GM06990 (cell line): ENCODE measurements around the gene GTPBP1.

ENCODE experiments used
- DNase-seq: peaks from one replicate; pipeline ENCODE4 v3.0.0-alpha.2; 2011; ENCODE audit not compliant: insufficient read length; ENCODE audit errors: extremely low read depth
- H3K27me3 ChIP-seq: replicated peaks from 2 replicates; pipeline ENCODE4 v1.6.0; 2011; ENCODE audit warnings: low read length; ENCODE audit not compliant: control insufficient read depth, insufficient read depth
- H3K36me3 ChIP-seq: 2 replicates; pipeline ENCODE4 v1.5.1; 2011; ENCODE audit warnings: low read length; ENCODE audit not compliant: control insufficient read depth, insufficient read depth
- H3K4me3 ChIP-seq: replicated peaks from 2 replicates; pipeline ENCODE4 v1.5.1; 2011; ENCODE audit warnings: low read depth, mild to moderate bottlenecking, control low read depth, low read length
- TF ChIP-seq, protein P1 (sequence below): IDR thresholded peaks from 2 replicates; pipeline ENCODE4 v1.5.1; 2011; ENCODE audit warnings: low read length, control low read depth, mild to moderate bottlenecking, inconsistent platforms; ENCODE audit not compliant: insufficient read depth, poor library complexity, severe bottlenecking

Gene GTPBP1

DNA sequence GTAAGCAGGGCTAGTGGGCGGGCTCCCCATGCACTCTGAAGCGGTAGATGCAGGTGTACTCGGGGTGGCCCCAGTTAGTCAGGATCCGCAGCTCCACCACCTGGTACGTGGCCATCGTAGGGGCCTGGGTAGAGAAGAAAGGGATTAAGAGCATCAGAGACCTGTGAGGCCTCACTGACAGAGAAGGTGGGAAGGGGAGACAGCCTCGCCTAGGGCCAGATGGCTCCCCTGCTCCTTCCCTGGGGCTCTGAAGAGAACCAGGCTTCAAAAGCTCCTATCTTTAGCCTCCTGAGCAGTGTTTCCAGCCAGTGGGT is 30.5 kb downstream of the GTPBP1 start:
- no peak for DNase-seq
- TF ChIP-seq, protein P1, sequence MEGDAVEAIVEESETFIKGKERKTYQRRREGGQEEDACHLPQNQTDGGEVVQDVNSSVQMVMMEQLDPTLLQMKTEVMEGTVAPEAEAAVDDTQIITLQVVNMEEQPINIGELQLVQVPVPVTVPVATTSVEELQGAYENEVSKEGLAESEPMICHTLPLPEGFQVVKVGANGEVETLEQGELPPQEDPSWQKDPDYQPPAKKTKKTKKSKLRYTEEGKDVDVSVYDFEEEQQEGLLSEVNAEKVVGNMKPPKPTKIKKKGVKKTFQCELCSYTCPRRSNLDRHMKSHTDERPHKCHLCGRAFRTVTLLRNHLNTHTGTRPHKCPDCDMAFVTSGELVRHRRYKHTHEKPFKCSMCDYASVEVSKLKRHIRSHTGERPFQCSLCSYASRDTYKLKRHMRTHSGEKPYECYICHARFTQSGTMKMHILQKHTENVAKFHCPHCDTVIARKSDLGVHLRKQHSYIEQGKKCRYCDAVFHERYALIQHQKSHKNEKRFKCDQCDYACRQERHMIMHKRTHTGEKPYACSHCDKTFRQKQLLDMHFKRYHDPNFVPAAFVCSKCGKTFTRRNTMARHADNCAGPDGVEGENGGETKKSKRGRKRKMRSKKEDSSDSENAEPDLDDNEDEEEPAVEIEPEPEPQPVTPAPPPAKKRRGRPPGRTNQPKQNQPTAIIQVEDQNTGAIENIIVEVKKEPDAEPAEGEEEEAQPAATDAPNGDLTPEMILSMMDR: no peak
- H3K27me3 ChIP-seq: no peaks in the 10 kb centered on the region
- H3K4me3 ChIP-seq: no peak overlapping the region
- H3K36me3 ChIP-seq: peaks cover 63% of the 10 kb centered on the region

DNA sequence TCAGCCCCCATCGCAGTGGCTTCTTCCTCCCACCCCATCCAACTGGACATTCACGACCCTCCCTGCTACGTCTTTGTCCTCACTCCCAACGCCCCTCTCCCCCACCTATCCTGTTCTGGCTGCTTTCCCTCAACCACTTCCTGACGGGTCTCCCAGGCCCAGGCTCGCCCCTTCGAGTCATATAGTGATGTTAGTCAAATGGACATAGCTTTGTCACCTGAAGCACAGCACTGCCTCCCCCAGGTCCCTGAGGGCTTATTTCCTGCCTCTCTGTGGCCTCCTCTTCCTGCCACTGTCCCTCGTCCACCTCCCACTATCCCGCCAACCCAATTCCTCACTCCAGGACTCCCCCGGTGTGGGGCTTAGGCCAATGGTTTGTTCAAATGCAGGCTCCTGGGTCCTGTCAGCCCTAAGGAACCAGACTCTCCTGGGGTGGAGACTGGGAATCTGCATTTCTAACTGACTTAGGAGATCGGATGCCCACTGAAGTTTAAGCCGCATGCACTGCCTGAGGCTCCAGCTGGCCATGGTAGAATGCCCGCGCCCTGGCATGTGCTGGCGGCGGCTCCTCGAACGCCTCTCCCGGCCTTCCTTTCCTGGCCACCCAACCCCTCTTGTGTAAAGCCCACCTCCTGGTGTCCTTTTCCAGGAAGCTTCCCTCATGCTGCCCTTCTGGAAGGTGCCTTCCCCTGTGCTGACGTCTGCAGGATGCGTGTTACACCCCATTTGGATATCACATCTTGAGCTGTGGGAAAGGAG is 31.7 kb downstream of the GTPBP1 start:
- Histone ChIP-seq H3K36me3 (peaks cover 69% of the 10 kb centered on the region), H3K4me3 (no peak overlapping the region), H3K27me3 (no peaks in the 10 kb centered on the region)
- no peak for DNase-seq
- TF ChIP-seq, protein P1: no peak

DNA sequence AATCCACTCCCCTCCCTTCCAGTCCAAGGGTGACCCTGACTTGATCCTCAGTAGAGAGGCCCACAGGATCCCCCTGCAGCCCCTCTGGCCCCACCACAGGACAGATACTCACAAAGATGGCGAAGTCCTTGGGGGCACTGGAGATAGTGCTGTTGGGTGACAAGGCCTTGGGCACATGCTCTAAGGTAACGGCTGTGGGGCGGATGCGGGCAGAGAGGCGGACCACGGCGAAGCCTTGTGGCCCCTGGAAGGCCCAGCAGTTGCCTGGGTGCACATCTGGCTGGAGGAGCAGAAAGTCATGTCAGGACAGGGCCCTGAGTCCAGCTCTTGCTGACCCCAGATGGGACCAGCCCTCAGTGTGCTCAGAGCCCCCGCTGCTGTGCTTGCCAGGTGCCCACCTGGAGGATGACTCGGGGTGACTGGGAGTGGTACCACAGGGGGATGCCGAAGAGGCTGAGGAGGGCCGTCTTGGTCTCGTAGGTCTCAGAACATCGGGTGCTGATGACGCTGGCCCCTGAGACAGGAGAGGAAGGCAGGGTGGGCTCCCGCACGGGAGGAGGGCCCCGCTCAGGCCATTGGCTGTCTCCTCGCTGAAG is 32.8 kb downstream of the GTPBP1 start:
- peaks cover 69% of the 10 kb centered on the region for H3K36me3 ChIP-seq
- no peak for DNase-seq
- H3K27me3 ChIP-seq: no peaks in the 10 kb centered on the region
- TF ChIP-seq, protein P1: no peak
- no peak overlapping the region for H3K4me3 ChIP-seq

DNA sequence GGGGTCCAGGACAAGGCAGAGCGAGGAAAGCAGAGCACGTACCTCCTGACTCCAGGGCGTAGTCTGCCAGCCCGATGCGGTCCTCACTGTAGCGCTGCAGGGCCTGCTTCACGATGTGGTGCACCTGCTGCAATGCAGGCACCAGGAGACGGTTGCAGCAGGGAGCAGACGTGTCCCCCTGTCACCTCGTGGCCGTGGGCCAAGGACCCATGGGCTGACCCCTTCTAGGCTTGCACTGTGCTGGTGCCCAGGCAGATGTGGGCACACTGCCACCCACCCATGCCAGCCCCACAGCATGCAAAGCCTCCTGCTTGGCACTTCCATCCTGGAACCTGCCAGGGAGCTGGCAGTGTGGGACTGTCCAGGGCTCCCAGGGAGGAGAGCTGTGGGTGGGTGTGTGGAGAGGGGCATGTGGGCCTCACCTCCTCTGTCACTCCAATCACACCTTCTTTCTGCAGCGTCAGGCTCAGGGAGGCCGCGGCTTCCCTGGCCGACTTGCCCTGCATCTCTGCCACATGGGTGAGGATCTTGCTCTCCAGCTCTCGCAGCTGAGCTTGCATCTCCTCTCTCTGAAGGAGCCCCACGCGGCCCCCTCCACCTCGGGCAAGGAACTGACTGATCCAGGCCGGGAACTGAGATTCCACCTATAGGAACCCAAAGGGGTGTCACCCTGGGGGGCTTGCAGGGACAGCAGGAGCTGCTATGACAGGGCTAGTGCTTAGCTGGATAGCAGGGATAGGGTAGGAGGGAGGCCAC is 33.7 kb downstream of the GTPBP1 start:
- no peaks in the 10 kb centered on the region for H3K27me3 ChIP-seq
- TF ChIP-seq, protein P1: no peak
- no peak overlapping the region for H3K4me3 ChIP-seq
- H3K36me3 ChIP-seq: peaks cover 61% of the 10 kb centered on the region
- no peak for DNase-seq

DNA sequence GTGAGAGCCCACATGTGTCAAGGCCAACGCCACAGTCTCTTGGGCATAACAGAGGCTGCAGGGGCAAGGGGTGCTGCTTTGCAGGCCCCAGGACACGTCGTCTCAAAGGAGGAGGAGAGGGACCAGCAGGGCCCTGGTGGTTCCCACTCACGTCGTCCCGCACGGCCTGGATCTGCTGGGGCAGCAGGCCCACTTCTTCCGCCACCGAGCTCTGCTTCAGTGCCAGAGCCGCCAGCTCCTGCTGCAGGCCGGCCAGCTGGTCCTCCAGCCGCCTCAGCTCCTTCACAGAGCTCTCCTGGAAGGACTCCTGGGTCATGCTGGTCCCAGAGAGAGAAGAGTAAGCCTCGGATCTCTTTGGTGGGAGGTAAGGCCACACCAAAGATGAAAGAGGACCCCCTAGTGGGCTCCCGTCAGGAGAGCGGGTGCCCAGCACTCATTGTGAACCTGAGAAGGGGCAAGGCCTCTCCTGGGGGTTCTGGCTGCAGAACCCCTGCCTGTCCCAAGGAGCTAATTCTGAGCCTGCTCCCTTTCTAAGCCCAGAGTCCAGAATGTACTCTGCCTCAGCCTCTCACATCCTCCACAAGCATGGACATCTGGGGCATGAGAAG is 34.5 kb downstream of the GTPBP1 start:
- Histone ChIP-seq H3K36me3 (peaks cover 66% of the 10 kb centered on the region), H3K4me3 (no peak overlapping the region), H3K27me3 (no peaks in the 10 kb centered on the region)
- TF ChIP-seq, protein P1: no peak
- DNase-seq: no peak
